Left renal pelvis (tissue), 4 donors: ENCODE data around the gene DPM1. TPM values are rescaled to one million over a fixed set of nuclear protein-coding genes. Genes with fewer than 3 reads are reported as not detected.

Experiments
- DNase-seq, 4 donors: peaks; one replicate each; pipeline ENCODE4 v3.0.0-alpha.2; 2013; ENCODE audit warnings: low read depth in 4 of 4, low spot score in 3 of 4
- polyA plus RNA-seq, 4 donors: library from polyadenylated mRNA; unstranded; fragments of 120-200 nt; gene quantifications; one replicate each; pipeline ENCODE4 v1.2.1, GENCODE V29; 2013; ENCODE audit not compliant: insufficient read length in 4 of 4

DPM1 gene
- polyA plus RNA-seq, 4 donors: 54.4 to 82.1 (median 62.3) TPM

DNA sequence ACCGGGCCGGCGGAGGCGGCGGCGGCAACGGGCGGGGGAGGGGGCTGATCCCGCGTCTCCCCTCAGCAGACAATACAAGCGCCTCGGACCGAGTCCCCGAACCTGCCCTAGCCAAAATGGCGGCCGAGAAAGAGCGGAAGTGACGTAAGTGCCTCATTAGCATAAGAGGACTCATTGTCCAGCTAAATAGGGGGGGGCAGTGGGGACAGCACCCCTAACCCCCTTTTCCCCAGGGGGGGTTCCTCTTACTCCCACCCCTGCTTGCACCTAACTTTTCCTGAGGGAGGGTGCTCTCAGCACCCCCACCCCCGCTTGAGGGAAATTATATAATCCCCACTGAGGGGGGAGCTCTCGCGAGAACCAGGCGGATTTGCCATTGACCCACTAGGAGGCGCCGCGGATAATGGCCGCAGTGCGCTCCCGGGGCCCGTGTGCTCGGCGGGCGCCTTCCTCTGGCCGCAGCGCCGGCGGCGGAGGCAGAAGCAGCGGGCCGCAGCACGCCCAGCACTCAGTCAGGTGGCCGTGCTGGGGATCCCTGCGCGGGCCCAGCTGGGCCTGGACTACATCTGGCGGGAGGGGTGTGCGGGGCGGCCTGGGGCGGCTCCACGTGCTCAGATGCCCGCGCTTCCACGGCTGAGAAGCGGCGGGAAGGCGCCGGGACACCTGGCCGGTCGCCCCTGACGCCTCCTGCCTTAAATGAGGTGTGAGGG is 26.9 kb downstream of the DPM1 start, which contains the start of gene ADNP:
Gene ADNP, minus strand, starts transcription at position 132 of the 710 bp plus-strand sequence. CDS start 27,441 bp downstream, outside the sequence.
- DNase-seq: peak; percentile 88 to 93 (median 92)

DNA sequence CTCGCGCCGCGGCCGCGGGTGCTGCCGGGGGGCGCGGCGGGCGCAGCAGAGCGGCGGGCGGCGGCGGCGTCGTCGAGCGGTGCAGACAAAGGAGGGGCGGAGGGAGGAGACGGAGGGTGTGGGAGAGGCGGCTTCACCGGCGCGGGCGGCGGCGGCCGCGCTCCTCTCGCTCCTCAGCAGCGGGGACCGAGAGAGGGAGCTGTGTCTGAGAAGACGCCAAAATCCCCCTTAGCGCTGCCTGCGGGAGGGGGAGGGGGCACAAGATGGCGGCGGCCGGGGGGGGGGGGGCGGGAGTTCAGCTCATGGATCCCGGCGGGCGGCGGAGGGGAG is 27.4 kb downstream of the DPM1 start:
- no peak for DNase-seq

DNA sequence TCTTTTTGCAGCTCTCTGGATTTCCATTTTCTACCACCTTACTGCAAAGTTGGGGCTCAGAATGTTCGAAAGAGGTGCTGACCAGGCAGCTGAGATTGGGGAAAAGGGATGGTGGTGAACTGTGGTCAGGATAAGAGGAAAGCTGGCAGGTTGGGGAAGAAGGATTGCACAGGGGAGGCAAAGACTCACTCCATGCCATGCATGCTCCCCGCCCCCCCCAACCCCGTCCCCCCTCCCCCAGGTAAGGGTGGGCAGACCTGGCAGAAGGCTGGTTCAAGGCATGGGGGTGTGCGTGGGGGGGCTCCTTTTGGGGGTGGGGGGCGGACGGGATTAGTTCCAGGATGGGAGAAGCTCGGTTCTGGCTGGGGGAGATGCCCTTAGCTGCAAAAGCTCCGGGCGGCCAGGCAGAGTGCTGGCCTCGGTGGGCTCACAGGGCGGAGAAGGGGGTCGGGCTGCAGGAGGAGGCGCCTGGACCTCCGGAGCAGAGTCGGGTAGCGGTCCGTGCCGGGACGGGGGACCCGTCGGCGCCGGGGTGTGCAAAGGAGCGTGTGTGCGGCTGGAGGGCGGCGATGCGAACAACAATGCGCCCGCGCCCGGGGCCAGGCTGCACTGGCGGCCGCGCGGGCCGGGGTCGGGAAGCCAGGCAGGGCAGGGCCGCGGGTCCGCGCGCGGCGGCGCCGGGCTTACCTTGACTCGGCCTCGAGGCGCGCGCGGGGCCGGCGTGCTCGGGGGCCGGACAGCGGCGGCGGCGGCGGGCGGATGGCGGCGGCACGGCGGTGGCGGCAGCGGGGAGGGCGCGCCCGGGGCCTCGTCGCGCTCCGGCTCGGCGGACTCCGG is 28.0 kb downstream of the DPM1 start:
- no peak for DNase-seq

DNA sequence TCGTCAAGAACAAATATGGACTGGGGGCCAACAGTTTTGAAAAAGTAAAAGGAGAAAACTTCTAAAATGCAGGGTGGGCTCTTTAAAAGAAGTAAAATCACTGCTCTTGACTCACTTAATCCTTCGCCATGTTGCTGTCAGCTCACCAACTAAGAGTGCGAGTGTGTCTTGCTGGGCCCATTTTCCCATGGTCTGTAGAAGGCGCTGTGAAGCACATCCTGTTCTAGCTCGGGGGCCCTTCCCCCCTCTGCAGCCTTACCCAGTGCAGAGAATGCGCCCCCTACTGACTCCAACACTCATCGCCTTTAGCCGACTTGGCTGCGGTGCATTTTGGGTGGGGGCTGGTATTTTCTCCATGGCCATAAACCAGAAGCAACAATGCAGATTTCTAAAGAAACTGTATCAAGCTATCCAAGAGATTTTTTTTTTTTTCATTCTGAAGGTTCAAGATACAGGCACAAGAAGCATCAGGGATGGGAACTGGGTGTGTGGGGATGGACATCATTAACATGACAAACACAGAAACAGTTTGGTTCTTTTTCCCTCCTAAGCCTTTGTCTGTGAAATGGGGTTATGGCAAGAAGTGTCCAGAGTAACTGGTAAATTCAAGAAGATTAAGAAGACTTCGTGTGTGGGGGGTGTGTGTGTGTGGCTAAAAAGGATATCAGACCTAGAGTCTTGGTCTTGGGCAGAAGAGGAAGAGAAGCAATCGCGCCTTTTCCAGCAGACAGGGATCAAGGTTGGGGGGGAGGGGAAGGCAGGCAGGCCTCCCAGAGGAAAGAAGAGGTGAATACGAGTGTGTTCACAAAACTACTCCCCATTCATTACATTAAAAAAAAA is 28.8 kb downstream of the DPM1 start:
- peak; percentile 73 to 92 (median 87) for DNase-seq

DNA sequence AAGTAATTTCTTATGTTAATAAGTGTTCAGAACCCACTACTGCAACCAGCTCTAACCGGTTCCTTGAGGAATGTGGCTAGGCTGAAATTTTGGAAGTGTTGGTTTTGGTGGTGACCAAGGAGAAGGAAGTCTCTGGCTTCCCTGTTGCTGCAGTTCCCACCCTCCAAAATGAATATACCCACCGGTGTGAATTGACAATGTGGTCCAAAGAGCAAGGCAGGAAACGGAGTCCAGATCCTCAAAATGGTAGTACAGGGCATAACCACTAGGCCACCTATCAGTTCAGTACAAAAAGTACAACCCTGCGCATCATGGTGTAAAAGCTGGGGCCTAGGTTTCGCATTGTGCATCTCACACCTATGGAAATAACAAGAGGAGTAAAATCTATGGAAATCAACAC is 29.9 kb downstream of the DPM1 start:
- no peak for DNase-seq

DNA sequence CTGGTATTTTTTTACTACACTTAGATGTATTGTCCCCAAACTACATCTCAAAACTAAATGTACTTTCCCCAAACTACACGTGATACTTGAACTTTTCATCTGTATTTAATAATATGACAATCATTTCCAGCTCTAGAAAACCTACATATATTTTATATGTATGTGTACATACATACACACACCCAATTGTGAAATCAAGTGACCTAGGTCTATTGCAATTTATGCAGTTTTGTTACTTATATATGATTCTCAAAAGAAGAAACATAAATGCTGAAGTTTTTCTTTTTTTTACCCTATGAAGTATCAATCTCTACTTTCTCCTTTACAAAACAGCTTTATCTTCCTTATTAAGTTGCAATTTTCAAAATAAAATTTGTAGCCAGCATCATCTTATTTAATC is 31.8 kb downstream of the DPM1 start:
- DNase-seq: no peak

DNA sequence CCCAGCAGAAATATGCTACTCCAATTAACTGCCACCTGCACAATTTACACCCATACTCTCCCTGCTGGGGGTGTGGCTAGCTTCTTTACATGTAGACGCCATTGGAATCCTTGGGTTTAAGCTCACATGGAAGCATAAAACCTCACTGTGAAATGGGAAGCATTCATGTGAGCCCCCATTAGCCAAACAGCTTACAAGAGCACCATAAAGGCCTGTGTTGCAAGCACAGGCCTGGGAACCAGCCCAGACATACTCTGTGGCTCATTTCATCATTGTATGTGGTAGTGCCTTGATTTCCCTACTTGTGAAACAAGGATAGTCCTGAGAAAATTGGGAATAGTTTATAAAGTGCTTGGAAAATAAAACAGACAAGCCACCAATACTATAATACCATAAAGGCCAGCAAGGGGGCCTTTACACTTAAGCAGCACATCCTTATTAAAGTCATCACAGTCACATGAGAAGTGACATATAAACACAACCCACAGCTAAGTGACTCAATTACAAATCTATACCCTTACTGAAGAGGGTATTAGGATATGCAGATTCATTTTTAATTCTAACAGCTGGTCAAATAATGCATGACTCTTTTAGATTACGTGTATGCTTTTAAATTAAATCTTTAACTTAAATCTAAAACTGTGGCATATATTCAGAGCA is 33.9 kb downstream of the DPM1 start:
- no peak for DNase-seq

DNA sequence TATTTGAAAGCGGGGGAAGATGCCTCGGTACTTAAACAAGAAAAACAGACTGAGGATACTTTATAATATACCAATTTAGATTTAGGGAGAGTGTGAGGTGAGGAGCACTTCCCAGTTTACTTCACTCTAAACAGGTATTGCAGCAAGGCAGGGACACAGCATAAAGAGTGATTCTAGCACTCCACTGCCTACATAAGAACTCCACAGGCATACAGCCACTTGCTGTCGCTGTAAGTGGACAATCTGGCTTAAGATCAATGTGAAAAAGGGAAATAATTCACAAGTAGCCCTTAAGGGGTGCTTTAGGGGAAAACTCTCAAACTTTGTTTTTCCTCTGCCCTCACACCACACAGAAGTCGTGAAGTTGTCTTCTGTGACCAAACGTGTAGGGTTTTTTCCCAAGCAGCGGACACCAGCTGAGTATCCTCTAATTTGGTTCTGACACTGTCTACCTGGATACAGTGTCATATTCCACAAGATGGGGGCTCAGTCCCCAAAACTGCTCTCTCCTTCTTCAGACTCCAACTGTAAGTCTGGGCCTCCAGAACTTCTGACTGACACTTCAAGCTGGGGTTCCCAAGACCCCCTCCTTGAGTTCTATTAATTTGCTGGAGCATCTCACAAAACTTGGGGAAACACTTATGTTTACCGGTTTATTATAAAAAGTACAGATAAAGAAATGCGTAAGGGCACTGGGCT is 36.4 kb downstream of the DPM1 start:
- DNase-seq: no peak

DNA sequence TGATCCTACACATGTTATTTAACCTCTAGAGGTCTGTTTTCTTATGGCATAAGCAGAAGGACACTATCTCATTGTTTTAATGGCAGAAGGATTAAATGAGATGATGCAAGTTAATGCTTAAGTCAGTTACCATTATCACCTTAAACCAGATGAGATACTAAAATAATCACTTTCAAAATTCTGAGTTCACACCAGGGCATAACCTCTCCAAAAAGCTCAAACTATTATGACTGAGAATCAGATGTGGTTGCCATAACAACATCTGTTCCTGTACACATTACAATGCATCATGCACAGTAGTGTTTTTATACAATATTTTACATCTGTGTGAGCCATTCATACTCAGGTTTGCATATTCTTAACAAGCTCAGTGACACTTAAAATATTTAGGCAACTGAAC is 37.3 kb downstream of the DPM1 start:
- DNase-seq: no peak

DNA sequence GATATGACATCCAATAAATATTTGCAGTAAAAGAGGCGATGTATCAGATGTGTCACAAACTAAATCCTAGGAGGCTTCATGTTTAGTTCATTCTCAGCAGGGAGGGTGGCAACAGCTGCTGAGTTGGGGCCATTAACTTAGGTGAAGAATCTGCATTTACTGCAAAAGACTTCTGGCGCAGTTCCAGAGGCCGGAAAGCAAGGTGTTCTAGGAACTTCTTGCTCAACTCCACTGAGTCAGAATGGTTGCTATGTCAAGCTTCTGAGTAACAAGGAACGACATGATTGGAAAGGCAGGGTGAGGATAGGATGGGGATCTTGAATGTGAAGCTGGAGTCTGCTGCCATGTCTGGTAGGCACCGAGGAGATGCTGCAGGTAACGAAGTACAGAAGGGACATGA is 38.8 kb downstream of the DPM1 start:
- DNase-seq: no peak

DNA sequence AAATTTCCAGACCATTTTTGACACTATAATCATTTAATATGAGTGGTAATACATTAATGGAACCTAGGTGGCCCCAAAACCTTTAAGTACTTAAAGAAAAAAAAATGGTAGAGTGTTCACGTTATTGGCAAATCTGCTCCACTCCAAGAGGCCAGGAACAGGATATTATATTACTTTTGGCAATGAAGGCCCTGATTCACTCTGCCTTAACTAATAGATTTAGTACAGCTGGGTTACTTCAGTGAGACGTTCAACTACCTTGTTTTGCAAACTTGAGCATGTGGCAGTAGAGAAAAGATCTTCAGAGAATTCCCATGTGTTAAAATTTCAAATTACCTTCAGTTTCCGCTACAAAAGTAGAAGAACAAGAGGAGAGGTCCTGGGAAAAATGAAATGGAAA is 39.9 kb downstream of the DPM1 start:
- no peak for DNase-seq

DNA sequence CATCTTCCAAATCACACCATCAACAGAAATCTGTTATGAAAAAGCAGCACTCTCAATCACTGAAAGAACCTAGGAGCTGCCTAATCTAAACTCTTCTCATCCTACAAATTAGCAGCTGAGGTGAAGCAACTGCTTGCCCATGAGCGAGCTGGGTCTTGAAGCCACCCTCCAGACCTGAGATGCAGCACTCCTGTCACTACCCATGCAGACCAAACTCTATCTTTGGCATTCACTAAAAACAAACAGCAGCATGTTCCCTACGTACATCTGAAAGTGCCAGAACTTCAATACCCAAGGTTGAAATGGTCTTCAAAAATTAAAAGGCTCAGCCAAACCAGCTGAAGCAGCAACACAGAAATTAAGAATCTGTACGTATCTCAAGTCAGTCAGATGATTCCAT is 41.4 kb downstream of the DPM1 start:
- no peak for DNase-seq

DNA sequence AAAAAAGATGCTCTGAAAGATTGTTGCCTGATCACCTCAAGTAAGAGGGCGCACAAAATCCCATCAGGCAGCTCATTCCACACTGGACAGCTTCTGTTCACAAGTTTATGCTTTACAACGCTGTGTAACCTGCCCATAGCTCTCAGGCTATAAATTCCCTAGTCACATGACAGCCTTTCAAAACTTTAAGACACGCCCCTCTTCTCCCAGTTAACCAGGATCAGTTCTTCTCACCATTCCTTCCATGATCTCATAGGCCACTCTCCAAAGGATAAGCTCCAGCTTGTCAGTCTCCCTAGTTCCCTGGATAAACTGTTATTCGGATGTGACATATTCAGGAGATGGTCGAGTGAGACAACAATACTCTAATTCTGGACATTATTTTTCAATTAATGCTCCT is 42.1 kb downstream of the DPM1 start:
- no peak for DNase-seq

DNA sequence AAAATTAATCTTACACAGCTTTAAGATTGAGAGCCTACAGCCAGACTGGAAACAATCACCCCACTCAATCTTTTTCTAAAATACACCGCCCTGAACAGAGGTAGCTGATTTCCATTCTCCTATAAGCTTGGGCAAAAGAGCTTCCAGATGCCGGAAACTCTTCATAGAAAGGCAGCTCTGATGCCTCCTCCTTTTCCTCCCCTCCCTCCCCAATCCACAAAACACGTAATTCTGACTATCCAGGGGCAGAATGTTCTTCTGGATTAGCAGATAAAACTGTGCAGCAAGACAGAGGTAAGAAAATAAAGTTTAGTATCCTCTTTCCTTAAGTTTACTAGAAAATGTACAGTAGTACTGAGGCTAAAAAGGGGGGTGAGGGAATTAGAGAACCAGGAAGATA is 42.9 kb downstream of the DPM1 start:
- no peak for DNase-seq

DNA sequence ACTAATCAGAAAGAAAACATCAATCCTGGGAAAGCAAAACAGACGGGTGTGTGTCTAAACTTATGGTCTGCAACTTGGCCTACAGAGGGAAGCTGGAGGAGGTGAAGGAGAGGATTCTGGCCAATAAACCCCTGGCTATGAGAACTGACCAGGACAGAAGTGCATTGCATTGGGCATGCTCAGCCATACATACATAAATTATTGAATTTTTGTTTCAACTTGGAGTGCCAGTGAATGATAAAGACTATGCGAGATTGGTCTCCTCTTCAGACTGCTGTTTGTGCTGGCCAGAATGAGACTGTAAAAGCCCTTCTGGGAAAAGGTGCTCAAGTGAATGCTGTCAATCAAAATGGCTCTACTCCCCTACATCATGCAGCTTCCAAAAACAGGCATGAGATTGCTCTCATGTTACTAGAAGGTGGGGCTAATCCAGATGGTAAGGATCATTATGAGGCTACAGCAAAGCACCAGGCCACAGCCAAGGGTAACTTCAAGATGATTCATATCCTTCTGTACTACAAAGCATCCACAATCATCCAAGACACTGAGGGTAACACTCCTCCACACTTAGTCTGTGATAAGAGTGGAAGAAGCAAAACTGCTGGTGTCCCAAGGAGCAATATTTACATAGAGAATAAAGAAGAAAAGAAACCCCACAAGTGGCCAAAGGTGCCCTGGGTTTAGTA is 44.5 kb downstream of the DPM1 start:
- no peak for DNase-seq

DNA sequence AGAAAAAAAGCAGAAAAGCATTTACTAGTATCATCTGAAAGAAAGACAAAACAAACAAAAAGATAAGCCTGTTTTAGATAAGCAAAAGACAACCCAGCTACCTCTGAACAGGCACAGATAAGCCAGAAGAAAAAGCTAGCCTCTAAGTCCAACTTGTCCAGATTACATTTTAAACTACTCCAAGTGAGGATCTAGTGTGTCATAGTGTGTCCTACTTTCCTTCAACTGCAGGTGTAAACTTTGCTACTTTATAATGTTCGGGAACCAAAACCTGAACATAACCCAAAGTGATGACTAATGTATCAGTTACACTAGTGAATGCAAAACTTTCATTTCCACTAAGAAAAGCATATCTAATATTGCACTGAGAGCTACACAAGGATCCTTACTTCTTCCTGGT is 46.6 kb downstream of the DPM1 start:
- no peak for DNase-seq

DNA sequence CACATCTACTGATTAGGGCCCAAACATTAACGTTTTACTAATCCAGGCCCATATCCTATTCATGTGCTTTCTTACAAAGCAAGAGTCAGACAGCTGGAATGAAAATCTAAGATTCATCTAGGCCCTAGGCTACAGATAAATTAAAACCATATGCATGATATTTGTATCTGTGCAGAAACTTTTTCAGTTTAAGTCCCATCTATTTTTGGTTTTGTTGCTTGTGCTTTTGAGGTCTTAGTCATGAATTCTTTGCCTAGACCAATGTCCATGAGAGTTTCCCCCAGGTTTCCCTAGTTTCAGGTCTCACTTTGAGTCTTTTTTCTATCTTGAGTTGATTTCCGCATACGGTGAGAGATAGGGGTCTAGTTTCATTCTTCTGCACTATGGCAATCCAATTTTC is 47.3 kb downstream of the DPM1 start:
- no peak for DNase-seq

DNA sequence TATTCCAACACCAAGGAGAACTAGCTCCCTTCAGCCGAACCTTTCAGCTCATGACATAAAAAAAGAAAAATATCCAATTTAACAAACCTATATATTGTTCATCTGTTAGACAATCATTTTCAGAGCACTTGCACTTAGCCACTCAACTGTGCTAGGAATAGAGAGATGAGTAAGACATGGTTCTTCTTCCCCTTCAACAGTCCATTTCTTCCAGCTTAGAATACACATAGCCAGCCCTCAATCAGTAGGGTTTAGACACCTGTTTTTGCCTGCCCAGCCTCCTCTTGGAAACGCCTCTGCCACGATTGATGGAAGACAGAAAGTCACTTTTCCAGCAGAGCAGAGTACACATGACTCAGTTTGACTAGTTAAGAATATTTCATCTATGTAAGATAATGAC is 48.9 kb downstream of the DPM1 start:
- DNase-seq: no peak

DNA sequence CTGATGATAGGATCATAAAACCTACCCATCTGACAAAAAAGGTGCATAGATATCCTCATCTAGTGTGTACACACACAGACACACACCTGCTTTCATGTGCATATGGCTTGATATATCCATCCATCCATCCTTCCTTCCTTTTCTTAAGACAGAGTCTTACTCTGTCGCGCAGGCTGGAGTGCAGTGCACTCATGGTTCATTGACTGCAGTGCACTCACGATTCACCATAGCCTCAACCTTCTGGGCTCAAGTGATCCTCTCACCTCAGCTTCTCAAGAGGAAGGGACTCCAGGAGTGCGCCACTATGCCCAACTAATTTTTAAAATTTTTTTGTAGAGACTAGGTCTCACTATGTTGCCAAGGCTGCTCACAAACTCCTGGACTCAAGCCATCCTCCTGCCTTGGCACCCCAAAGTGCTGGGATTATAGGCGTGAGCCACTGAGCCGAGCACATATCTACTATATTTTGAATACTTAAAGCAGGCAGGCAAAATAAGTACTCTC is 54.2 kb downstream of the DPM1 start:
- DNase-seq: no peak
